ENCODE data around the gene ODF2. TPM values are rescaled to one million over a fixed set of nuclear protein-coding genes. Genes with fewer than 3 reads are reported as not detected.
A peak's percentile ranks its signal among the peaks of the same experiment; 100 is the strongest.
"Not testable (repeated sequence)": the region's sequence is repeated elsewhere in the genome, so short reads cannot be mapped to it uniquely, and the experiment has no call there.

ODF2 gene
- total RNA-seq, 1 donor from 2014 or later: 17.6 TPM

DNA sequence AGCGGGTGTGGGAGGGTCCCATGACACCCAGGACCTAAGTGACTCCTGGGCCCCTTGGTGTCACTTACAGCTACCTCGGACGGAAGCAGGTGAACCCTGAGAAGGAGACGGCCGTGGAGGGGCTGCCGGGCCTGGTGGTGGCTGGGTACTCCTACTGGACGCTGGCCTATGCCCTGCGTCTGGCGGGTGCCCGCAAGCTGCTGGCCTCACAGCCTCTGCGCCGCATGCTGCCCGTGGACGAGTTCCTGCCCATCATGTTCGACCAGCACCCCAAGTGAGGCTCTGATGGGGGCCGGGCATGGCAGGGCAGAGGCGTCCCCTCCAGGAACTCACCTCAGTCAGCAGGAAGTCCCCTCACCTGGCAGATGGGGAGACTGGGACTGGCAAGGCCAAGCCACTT is 21.5 kb upstream of the ODF2 start:
- FAIRE-seq (no peak), DNase-seq (ENCODE audit: low read depth) (no peak)
- Histone ChIP-seq H3K27me3 (ENCODE audit: control insufficient read depth, insufficient read depth, low read length) (no peaks in the 10 kb centered on the region), H3K36me3 (ENCODE audit: control insufficient read depth, insufficient read depth, low read length) (peaks cover 2% of the 10 kb centered on the region), H3K4me3 (ENCODE audit: low read depth, low read length) (no peak overlapping the region)
- TF ChIP-seq, protein P1, sequence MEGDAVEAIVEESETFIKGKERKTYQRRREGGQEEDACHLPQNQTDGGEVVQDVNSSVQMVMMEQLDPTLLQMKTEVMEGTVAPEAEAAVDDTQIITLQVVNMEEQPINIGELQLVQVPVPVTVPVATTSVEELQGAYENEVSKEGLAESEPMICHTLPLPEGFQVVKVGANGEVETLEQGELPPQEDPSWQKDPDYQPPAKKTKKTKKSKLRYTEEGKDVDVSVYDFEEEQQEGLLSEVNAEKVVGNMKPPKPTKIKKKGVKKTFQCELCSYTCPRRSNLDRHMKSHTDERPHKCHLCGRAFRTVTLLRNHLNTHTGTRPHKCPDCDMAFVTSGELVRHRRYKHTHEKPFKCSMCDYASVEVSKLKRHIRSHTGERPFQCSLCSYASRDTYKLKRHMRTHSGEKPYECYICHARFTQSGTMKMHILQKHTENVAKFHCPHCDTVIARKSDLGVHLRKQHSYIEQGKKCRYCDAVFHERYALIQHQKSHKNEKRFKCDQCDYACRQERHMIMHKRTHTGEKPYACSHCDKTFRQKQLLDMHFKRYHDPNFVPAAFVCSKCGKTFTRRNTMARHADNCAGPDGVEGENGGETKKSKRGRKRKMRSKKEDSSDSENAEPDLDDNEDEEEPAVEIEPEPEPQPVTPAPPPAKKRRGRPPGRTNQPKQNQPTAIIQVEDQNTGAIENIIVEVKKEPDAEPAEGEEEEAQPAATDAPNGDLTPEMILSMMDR (IDR thresholded peaks at IDR 0.05; ENCODE audit: insufficient read depth, low read length, severe bottlenecking): no peak

DNA sequence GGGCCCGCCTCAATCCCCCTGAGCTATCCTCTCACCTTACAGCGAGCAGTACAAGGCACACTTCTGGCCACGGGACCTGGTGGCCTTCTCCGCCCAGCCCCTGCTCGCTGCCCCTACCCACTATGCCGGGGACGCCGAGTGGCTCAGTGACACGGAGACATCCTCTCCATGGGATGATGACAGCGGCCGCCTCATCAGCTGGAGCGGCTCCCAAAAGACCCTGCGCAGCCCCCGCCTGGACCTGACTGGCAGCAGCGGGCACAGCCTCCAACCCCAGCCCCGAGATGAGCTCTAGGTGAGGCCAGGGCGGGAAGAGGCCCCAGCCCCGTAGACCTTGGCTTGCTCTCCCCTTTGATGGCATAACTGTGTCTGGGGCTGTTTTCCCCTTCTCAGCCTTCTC is 20.2 kb upstream of the ODF2 start:
- DNase-seq (ENCODE audit: low read depth): no peak
- FAIRE-seq: no peak
- TF ChIP-seq, protein P1 (IDR thresholded peaks at IDR 0.05; ENCODE audit: insufficient read depth, low read length, severe bottlenecking): no peak
- H3K4me3 ChIP-seq (ENCODE audit: low read depth, low read length): no peak overlapping the region
- H3K36me3 ChIP-seq (ENCODE audit: control insufficient read depth, insufficient read depth, low read length): peaks cover 2% of the 10 kb centered on the region
- no peaks in the 10 kb centered on the region for H3K27me3 ChIP-seq (ENCODE audit: control insufficient read depth, insufficient read depth, low read length)

DNA sequence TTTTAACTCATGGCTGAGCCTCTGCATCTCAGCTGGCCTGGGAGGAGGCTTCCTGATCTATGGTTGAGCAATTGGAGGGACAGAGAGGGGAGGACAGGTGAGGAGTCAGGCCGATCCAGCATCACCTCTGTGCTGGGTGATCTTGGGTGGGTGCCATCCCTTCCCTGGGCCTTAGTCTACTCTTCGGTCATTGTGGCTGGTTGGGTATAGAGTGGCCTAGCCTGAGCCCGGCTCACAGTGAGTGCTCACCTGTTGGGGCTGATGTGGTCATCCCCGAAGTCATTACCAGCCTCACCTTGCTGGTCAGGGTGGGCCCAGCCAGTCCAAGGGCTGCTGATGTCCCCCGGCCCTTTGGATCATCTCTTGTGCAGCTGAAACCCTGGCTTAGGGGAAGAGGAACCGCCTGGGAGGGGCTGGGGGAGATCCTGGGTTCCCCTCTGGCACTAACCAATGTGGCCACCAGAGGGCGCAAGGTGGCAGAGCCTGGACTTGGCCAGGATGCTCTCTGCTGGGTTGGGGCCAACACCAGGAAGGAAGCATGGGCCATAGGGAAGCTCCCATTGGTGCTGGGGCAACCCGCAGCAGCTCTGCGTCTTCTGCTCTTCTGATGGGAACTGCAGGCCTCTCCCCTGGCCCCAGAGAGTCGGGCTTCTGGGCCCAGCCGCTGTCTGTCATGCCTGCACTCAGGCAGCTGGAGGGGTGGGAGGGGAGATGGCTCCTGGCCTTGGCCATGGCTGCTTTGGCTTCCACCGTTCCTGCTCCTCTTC is 17.3 kb upstream of the ODF2 start:
- Histone ChIP-seq H3K4me3 (ENCODE audit: low read depth, low read length) (no peak overlapping the region), H3K36me3 (ENCODE audit: control insufficient read depth, insufficient read depth, low read length) (peaks cover 2% of the 10 kb centered on the region), H3K27me3 (ENCODE audit: control insufficient read depth, insufficient read depth, low read length) (peaks cover 2% of the 10 kb centered on the region)
- TF ChIP-seq, protein P1 (IDR thresholded peaks at IDR 0.05; ENCODE audit: insufficient read depth, low read length, severe bottlenecking): peak; percentile 98
- FAIRE-seq: no peak
- peak; percentile 47 for DNase-seq (ENCODE audit: low read depth)

DNA sequence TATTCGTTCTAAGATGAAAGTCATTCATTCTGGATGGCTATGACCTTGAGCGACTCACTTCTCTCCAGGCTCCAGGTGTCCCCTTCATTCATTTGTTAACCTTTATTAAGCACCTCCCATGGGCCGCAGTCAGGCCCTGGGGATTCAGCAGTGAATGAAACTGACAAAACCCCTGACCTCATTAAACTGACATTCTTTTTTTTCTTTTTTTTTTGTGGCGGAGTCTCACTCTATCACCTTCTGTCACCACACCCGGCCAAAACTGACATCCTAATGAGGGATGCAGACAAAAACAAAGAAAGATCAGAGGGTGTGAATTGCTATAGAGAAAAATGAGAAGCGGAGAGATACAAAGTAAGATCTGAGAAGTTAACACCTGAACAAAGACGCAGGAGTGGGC is 16.5 kb upstream of the ODF2 start:
- DNase-seq (ENCODE audit: low read depth) (no peak), FAIRE-seq (no peak)
- peaks cover 2% of the 10 kb centered on the region for H3K36me3 ChIP-seq (ENCODE audit: control insufficient read depth, insufficient read depth, low read length)
- peaks cover 2% of the 10 kb centered on the region for H3K27me3 ChIP-seq (ENCODE audit: control insufficient read depth, insufficient read depth, low read length)
- TF ChIP-seq, protein P1 (IDR thresholded peaks at IDR 0.05; ENCODE audit: insufficient read depth, low read length, severe bottlenecking): no peak
- no peak overlapping the region for H3K4me3 ChIP-seq (ENCODE audit: low read depth, low read length)

DNA sequence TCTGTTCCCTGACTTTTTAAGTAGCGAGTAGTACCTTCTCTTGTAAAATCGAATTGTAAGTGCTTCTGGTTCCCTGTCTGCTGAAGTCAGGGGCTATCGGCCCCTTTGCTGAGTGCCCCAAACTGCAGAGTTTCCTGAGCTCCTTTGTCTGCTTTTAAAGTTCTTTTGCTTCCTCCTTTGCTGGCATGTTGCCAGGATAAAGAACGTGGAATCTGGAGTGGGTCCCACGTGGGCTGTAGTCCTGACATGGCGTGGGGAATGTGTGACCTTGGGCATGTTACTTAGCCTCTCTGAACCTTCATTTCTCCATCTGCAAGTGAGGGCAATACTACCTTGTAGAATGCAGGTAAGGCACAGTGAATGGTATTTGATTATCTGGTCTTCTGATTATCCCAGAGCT is 13.7 kb upstream of the ODF2 start:
- TF ChIP-seq, protein P1 (IDR thresholded peaks at IDR 0.05; ENCODE audit: insufficient read depth, low read length, severe bottlenecking): no peak
- DNase-seq (ENCODE audit: low read depth): no peak
- FAIRE-seq: no peak
- Histone ChIP-seq H3K4me3 (ENCODE audit: low read depth, low read length) (no peak overlapping the region), H3K36me3 (ENCODE audit: control insufficient read depth, insufficient read depth, low read length) (no peaks in the 10 kb centered on the region), H3K27me3 (ENCODE audit: control insufficient read depth, insufficient read depth, low read length) (peaks cover 2% of the 10 kb centered on the region)

DNA sequence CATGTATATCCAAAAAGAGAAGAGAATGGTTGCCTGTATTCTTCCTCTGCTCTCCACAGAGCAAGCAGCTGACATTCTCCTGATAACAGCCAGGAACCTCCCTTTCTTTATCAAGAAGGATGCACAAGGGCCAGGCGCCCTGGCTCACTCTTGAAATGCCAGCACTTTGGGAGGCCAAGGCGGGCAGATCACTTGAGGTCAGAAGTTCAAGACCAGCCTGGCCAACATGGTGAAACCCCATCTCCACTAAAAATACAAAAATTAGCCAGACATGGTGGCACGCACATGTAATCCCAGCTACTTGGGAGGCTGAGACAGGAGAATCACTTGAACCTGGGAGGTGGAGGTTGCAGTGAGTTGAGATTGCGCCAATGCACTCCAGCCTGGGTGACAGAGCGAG is 9.3 kb upstream of the ODF2 start:
- DNase-seq (ENCODE audit: low read depth); H3K36me3 ChIP-seq (ENCODE audit: control insufficient read depth, insufficient read depth, low read length); FAIRE-seq; H3K4me3 ChIP-seq (ENCODE audit: low read depth, low read length); H3K27me3 ChIP-seq (ENCODE audit: control insufficient read depth, insufficient read depth, low read length): not testable (repeated sequence)
